SW 1271 (cell line): ENCODE measurements around the gene SLC6A17.

Experiments
- DNase-seq, 2 experiments: peaks; one replicate each; lab custom pipeline; 2025; lab: John Stamatoyannopoulos, UW

Gene SLC6A17

DNA sequence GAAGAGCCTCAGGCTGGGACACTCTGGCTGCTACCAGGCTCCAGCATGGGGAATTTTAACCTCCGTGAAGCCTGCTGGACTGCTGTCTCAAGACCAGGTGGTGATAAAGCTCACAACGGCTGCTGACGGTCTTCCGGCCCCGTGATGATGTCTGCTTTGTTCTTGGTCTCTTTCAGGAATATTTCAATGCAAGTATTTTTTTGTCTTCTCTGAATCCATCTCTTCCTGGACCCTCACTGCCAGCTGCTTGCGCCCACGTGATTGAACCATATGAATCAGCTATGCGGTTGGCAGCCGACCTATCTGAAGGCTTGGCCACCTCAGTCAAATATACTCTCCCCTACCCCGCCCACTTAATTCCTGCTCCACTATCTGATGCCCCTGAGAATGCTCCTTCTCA lies 14.6 kb upstream of the SLC6A17 start:
- DNase-seq = no peak

- no peak for DNase-seq
These were observed 13.4 kb upstream of the SLC6A17 start for GRCh38 chr1:110136911-110137310.

DNA sequence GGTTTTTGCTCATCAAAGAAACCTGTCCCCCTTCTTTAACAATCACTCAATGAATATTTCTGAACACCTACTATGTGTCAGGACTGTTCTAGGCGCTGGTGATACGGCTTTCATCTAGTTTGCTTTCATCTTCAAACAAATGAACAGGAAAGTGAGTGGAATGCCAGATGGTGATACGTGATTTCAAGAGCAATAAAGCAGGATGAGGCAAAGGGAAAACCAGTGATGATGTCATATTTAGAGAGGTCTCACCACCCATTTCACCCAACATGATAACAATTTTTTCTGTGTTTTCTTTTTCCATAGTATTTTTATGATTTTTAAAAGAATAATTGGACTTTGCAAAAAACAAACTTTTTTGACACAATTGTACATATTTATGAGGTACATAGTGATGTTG lies 11.3 kb upstream of the SLC6A17 start:
- no peak for DNase-seq

- no peak for DNase-seq
These were observed 5.9 kb upstream of the SLC6A17 start for GRCh38 chr1:110144366-110144765.

DNA sequence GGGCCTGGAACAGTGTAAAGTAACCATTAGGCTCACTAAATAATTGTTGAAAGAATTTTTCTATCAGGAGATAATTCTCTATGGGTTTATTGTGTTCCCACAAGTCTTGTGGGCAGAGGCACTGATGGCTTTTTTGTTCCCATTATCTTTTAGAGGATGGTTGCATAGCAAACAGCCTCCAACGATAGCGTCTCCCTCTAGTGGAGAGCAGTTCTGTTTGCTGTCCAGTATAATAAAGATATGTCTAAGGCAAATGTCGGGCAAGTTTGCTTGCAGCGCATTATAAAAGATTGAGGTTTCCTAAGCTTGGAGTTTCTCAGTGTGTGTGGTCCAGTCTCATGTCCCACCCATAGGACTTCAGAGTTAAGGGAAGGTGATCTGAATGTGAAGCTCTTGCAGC lies 1.3 kb upstream of the SLC6A17 start:
- DNase-seq = peak in 1 of 2 experiments; percentile 4

DNA sequence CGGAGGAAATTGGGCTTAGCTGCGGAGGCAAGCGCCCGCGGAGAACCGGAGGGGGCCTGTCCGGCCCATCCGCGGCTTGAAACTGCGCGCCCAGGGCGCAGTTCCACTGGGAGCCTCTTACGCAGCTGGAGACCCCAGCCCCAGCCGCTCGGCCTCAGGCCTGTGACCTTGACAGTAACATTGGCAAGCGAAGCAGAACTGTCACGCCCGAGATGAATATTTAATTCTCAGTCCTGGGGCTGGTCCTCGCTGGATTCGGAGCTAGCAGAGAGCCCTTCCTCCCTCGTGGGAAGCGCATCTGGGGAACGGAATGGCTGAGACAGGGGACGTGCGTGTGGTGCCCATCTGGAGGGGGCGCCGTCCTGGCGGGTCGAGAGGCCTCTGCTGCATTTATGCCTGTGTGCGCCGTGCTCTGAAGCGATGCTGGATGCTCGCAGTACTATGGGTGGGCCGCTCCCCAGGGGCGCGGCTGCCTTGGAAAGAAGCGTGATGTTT lies 928 bp downstream of the SLC6A17 start:
- DNase-seq = no peak

DNA sequence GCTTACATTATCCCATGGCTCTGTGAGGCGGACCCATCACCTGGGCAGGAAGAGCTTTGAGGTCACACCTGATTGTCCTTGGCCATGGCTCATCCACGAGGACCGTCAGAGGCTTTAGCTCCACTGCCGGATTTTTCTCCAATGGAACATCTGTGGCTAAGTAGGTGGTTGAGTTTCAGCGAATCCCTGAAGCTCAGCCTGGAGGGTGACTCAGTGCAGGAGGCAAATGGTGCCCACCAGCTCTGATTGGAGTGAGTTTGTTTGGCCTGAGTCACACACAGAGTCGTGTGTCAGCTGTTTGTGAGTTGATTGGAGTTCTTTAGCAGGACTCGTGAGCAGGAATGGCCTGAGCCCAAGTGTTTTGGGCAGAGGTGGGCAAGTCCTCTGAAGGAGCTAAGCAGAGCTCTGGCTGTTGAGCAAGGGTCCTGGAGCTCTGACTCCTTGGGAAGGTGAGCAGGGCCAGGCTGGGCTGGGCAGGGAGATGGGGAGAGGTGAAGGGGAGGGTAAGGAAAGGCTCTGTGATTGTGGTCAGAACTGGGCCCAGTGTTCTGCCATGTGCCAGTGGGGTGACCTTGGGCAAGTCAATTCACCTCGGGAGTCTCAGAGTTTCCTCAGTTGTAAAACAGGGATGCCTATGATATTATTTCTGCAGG lies 2.0 kb downstream of the SLC6A17 start:
- DNase-seq = no peak

DNA sequence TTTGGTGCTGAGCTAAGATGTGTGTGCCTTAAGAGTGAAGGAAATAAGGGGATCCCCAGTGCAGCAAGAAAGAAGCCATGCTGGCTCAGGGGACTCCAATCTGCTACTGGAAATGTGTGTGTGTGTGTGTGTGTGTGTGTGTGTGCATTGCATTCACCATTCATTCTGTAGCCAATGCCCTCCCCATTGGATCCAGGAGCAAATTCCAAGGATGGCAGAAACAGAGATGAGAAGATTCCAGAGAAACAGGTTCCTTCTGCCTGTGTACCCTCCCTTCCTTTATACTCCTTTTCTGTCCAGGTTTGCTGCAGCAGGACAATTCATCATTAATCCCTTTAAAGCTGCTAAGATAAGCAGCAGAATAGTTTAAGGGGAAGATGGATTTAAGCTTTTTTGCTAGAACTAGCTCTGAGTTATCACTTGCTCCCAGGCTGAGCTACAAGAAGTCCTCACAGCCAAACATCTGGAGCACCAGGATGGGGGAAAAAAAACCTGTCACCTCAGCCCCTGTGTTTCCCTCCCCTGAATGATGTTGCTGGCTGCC lies 3.2 kb downstream of the SLC6A17 start:
- DNase-seq = no peak

- DNase-seq = no peak
These were observed 5.7 kb downstream of the SLC6A17 start for GRCh38 chr1:110155878-110156522.

DNA sequence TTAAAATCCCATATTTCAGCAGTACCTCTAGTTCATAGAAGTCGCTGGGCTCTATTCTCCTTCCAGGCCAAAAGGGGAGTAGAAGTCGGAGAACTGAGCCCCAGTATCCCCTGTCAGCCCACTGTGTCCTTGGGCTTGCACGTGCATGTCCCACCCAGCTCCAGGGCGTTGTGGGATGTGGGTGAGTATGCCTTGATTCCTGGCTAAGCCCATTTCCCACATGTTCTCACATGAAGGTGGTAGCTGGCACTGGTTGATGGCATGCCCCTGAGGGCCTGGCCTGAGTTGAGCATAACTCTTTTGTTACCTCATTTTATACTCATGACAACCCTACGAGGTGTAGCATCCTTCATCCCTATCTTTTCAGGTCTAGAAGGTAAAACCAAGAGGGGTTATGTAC lies 8.0 kb downstream of the SLC6A17 start:
- DNase-seq = no peak

DNA sequence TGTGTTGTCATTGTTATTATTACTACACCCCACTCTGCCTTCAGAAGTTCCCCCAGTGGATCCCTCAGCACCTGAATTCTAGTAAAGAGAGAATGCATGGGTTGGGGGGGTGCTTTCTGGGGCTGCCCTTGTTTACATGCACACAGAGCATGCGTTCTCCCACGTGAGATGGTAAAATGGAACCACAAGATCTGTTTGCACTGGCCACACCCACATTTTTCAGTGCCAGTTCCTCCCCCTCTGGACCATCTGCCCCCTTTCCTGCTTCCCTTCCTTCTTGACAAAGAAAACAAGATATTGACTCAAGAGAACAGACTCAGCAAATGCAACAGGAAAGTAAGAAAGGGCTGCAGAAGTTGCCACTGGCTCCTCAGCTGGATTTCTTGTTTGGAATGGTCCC lies 8.9 kb downstream of the SLC6A17 start:
- no peak for DNase-seq

DNA sequence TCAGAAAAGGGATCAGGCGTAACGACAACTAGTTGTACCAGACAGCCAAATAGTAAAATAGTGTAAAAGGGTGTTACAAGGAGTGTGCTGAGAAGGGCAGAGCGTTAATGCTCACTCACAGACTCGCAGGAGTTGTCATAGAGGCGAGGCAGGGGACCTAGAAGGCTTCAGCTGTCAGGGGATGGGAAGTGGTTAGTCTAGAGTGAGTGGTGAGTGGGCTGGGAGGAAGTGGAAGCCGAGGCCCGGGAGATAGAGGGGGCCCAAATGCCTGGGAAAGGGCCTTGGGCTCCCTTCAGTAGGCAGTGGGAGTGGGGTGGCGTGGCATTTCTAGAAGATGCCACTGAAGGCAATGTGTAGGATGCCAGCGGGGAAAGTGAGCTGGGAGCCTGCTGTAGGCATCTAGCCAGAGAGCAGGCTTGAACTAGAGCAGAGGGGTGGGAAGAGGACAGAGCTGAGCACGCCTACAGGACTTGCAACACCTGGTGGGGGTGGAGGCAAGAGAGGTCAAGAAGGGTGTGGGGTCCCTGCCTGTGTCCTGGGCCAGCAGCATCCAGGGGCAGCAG lies 10.3 kb downstream of the SLC6A17 start:
- no peak for DNase-seq

DNA sequence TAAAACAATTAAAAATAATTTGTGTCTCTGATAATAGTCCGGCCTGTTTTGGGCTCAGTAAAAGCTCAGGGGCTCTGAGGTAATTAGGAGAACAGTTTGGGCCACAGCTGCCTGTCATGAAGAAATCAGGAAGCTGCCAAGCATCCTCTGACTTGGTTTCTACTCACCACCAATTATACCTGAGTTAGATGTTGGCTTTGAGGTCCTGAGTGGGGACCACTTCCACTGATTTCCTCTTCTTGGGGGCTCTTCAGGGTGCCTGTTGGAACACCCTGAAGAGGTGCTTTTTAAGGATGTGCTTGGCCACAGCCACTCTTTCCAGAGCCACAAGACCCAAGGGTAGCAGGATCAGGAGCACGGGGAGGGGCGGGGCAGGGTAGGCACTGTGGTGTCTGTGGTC lies 10.9 kb downstream of the SLC6A17 start:
- no peak for DNase-seq

DNA sequence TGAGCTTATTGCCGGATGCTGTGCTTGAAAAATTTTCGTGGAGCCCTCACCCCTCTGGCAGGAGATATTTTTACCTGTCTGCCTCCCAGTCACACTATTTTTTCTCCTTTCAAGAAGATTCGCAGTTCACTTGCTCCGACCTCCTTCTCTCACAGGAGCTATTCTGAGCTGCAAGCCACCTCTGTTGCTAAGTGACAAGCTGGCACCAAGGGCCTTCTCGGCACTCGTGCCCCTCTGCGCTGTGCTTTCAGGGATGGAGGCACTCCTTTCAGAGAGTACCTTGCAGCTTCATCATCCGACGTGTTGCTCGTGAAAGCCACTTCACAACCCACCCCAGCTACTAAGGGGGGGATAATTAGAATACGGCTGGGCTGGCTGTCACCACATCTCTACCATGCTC lies 11.6 kb downstream of the SLC6A17 start:
- no peak for DNase-seq

- no peak for DNase-seq
These were observed 13.3 kb downstream of the SLC6A17 start for GRCh38 chr1:110163591-110163990.

DNA sequence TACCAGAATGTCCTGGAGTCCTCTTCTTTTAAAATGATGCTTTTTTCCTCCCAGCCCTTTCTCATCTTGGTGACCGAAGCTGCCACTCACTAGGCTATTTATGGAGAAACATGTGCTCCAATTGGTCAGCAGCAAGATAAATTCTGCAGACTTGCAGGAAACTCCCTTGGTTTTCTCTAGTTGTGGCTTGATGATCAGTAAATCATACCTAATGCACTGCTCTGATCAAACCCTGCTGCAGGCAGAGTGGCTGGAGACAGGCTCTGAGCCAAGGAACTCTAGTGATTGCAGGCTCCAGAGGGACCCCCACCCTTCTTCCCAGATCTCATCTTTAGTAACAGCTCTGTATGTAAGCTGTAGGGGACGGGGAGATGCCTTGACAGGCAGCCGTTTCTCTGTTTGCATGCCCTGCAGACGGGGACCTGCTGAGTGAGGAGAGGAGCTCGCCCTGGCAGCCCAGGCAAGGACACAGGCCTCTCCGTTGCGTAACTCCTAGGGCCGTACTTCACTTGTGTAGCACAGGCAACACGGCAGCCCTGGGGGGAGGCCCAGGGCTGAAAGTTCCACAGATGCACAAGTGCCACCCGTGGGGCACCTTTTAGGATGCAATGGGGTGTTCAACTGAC lies 14.5 kb downstream of the SLC6A17 start:
- no peak for DNase-seq

GRCh38 chr1:110165761-110166231 lies 15.5 kb downstream of the SLC6A17 start:
- no peak for DNase-seq

GRCh38 chr1:110166861-110167260 lies 16.6 kb downstream of the SLC6A17 start:
- DNase-seq = no peak

- DNase-seq = no peak
These were observed 20.8 kb downstream of the SLC6A17 start for GRCh38 chr1:110170766-110171733.

- no peak for DNase-seq
These were observed 21.7 kb downstream of the SLC6A17 start for GRCh38 chr1:110172001-110172400.

DNA sequence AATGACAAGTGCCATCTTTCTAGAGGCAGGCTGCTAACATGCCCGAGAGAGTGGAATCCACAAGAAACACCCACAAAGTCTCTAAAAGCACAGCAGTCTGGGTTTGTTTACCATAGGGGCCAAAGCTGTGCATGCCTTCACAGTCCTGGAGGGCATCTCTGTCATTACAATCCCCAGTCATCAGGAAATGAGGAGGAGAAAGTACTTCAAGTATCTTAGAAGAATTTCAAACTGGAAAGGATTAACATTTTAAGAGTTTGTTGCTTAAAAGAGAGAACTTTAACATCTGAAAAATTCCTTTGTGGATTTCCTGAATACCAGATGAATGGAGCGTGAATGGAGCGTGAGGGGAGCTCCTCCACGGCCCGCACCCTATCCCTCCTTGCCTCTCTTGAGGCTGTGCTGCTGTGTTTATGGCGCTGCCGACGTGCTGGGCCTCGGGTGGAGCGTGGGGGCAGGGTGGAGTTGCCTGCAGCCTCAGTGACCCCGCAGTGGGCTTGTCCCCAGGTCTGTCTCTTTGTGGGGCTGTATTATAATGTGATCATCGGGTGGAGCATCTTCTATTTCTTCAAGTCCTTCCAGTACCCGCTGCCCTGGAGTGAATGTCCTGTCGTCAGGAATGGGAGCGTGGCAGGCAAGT lies 23.3 kb downstream of the SLC6A17 start:
- no peak for DNase-seq
